Stimulated activated effector memory CD8-positive, alpha-beta T cell treated with anti-CD3 and anti-CD28 coated beads, Interleukin-12 subunit alpha, Interleukin-12 subunit beta, amount 100 ng/mL, for 72 hours (primary cell): ENCODE measurements around the gene INO80B.

Experiments used
- ATAC-seq: fragments of 150-1000 bp; cut with Tn5 transposase; 2 replicates; pipeline ENCODE4 v1.10.0; 2021
- DNase-seq, 2 donors: peaks; one replicate each; pipeline ENCODE4 v3.0.0; 2021 to 2022; ENCODE audit warnings: low spot score in 2 of 2
- H3K27ac Mint-ChIP-seq: one replicate; pipeline ENCODE4 v1.8.0; 2022; ENCODE audit warnings: mild to moderate bottlenecking, mixed read lengths
- H3K36me3 Mint-ChIP-seq: one replicate; pipeline ENCODE4 v1.8.0; 2022; ENCODE audit warnings: mild to moderate bottlenecking, mixed read lengths
- H3K4me1 Mint-ChIP-seq: one replicate; pipeline ENCODE4 v1.8.0; 2022; ENCODE audit warnings: mixed read lengths
- H3K4me3 Mint-ChIP-seq: one replicate; pipeline ENCODE4 v1.8.0; 2022; ENCODE audit warnings: mild to moderate bottlenecking, mixed read lengths
- H3K9me3 Mint-ChIP-seq: one replicate; pipeline ENCODE4 v1.8.0; 2022; ENCODE audit warnings: mixed read lengths

Gene INO80B

GRCh38 chr2:74497777-74498499 is 43.1 kb downstream of the INO80B start:
- peak overlapping the region; percentile 88 for H3K27ac Mint-ChIP-seq
- no peak for DNase-seq

DNA sequence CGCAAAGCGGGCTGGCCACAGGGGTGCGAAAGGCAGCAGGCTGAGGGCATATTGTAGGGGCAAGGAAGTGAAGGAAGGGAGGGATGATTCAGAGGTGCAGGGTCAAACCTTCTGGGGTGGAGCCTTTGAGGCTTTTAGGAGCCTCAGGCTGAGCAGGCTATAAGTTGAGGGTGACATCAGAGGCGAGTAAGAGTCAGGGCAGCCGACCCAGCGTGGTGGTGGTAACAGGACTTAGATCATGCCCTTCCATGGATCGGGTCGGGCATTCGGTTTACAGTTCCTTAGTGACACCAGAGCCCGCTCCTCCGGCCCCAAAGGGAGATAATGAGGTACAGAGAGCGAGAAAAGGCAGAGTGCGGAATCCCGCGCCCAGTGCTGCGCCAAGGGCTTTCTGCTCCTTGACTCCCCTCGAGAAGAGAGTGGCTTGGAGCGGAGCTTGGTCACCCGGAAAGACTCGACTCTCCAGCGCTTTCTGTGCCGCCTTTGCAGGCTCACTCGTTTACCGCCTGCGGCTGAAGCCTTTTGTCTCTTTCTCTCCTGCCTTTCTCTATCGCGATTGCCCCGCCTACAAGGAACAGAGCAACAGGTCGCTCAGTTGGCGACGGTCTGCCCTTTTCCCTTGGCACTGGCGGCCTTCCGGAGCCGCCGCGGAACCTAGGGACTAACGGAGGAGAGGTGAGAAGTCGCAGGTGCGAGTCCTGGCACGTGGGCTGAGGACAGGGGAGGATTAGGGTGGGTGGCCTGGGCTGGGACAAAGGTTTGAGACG is 43.8 kb downstream of the INO80B start:
- Mint-ChIP-seq H3K9me3 (no peaks in the 10 kb centered on the region), H3K4me1 (peaks cover 42% of the 10 kb centered on the region), H3K4me3 (peak overlapping the region; percentile 86), H3K27ac (peak overlapping the region; percentile 88), H3K36me3 (peaks cover 25% of the 10 kb centered on the region)
- peak in 1 of 2 donors; percentile 74 for DNase-seq
- peak; percentile 85 for ATAC-seq

More at GRCh38 chr2:74497777-74498499, 43.1 kb downstream of the INO80B start:
- Mint-ChIP-seq H3K4me3 (peak overlapping the region; percentile 86), H3K36me3 (peaks cover 31% of the 10 kb centered on the region), H3K9me3 (no peaks in the 10 kb centered on the region), H3K4me1 (peaks cover 34% of the 10 kb centered on the region)
- peak; percentile 52 for ATAC-seq

DNA sequence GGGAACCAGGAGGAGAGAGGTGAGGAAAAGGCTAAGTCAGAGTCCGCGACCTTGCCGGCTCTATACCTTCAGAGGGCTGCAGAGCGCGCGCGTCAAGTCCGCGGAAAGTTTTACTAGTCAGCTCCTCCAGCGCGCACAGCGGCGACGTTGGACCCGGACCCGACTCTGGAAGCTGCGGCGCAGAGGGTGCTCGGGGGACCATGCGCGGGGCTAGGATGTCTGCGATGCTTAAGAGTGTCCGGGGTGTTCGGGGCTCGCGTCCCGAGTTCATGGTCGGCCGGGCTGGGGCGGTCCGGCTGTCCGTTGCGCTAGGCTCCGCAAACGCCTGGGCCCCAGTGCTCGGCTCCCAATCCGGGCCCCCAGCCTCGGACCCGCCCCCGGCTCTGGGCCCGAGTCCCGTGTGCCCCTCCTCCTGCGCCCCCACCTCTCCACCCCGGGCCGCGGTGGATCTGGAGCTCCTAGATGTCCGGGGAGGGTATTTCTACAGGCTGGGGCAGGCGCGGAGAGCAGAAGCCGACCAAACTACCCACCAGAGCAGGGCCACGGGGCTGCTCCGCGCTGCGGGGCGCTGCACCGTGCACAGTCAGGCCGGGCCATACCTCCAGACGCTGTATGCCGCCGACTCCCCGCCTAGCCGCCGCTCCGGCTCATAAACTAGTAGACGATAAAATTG is 44.5 kb downstream of the INO80B start, which contains the start of gene LBX2:
LBX2 (minus strand) TSS at position 337 of the 673 bp plus-strand sequence; CDS start at position 271, 66 bp downstream.
- Mint-ChIP-seq H3K9me3 (no peaks in the 10 kb centered on the region), H3K4me1 (peaks cover 49% of the 10 kb centered on the region), H3K4me3 (peak within 1 kb of the TSS; percentile 86), H3K27ac (peak within 1 kb of the TSS; percentile 88), H3K36me3 (peaks cover 23% of the 10 kb centered on the region)
- no peak for DNase-seq
- ATAC-seq = peak; percentile 35

- H3K9me3 Mint-ChIP-seq = no peaks in the 10 kb centered on the region
- H3K27ac Mint-ChIP-seq = no peak overlapping the region
- no peak for DNase-seq
- peaks cover 29% of the 10 kb centered on the region for H3K36me3 Mint-ChIP-seq
- ATAC-seq = no peak
- peaks cover 56% of the 10 kb centered on the region for H3K4me1 Mint-ChIP-seq
- peak overlapping the region; percentile 86 for H3K4me3 Mint-ChIP-seq
These were observed 45.2 kb downstream of the INO80B start for GRCh38 chr2:74499940-74500577.

- DNase-seq (no peak), ATAC-seq (no peak)
- H3K4me3 Mint-ChIP-seq = no peak overlapping the region
- peaks cover 34% of the 10 kb centered on the region for H3K36me3 Mint-ChIP-seq
- no peak overlapping the region for H3K27ac Mint-ChIP-seq
- no peaks in the 10 kb centered on the region for H3K9me3 Mint-ChIP-seq
- peaks cover 61% of the 10 kb centered on the region for H3K4me1 Mint-ChIP-seq
These were observed 45.7 kb downstream of the INO80B start for GRCh38 chr2:74500578-74500946.

DNA sequence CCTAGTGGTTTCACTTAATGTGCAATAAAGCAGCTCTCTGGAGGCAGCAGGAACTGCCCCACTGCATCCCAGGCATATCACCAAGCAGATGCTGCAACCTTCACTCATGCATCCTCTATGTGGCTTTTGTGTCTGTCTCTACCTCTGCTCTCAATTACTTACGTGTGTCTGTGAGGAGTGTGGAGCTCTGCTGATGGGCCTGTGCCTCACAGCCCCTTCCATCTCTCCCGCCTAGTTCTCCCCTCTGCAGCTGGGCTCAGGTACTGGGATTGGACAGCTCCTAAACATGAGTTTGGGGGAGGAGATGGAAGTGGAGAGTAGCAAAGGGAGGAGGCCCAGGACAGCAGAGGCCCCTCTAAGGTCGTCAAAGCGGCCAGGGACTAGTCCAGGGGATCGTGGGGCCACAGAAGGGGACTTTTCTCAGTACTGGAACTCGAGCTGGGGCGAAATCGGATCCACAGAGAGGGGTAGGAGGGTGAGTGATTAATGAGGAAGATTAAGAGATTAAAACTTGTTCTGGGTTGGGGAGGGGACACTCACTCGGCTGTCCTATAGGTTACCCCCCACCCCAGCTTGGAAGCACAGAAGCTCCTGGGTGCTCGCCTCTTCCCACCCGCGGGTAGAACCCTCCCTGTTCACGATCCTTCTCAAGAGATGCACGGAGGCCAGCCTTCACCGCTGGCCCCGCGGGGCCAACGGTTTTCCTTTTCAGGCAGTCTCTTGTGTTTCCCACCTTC is 46.6 kb downstream of the INO80B start:
- Mint-ChIP-seq H3K36me3 (peaks cover 42% of the 10 kb centered on the region), H3K4me3 (peak overlapping the region; percentile 91), H3K4me1 (peaks cover 69% of the 10 kb centered on the region), H3K27ac (no peak overlapping the region), H3K9me3 (no peaks in the 10 kb centered on the region)
- ATAC-seq (no peak), DNase-seq (no peak)

DNA sequence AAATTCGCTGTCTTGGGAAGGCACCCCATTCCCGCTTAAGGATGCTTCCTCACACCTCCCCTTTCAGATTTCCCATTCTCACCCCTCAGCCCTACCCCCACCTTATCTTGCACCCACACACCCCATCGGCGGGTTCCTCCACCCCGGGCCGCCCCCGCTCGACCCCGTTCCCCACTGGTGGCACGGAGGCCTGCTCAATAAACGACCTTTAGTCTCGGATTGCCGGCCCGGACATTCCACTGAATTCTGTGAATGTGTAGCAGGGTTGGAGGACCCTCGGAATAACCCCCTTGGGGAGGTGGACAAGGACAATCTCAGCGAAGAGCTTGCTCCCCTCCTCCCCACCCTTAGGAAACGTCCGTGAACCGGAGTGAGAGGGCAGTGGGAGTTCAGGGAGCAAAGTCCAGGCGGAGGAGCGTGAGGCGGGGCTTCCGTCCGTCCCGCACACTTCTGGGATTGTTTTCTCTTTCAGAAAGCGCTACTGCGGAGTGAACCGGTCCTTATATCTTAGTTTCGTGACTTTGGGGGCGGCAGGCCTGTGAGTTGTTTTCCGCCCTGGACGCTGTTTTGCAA is 47.3 kb downstream of the INO80B start:
- no peaks in the 10 kb centered on the region for H3K9me3 Mint-ChIP-seq
- no peak for DNase-seq
- no peak overlapping the region for H3K27ac Mint-ChIP-seq
- peaks cover 50% of the 10 kb centered on the region for H3K36me3 Mint-ChIP-seq
- ATAC-seq = no peak
- H3K4me3 Mint-ChIP-seq = peak overlapping the region; percentile 91
- peaks cover 76% of the 10 kb centered on the region for H3K4me1 Mint-ChIP-seq

DNA sequence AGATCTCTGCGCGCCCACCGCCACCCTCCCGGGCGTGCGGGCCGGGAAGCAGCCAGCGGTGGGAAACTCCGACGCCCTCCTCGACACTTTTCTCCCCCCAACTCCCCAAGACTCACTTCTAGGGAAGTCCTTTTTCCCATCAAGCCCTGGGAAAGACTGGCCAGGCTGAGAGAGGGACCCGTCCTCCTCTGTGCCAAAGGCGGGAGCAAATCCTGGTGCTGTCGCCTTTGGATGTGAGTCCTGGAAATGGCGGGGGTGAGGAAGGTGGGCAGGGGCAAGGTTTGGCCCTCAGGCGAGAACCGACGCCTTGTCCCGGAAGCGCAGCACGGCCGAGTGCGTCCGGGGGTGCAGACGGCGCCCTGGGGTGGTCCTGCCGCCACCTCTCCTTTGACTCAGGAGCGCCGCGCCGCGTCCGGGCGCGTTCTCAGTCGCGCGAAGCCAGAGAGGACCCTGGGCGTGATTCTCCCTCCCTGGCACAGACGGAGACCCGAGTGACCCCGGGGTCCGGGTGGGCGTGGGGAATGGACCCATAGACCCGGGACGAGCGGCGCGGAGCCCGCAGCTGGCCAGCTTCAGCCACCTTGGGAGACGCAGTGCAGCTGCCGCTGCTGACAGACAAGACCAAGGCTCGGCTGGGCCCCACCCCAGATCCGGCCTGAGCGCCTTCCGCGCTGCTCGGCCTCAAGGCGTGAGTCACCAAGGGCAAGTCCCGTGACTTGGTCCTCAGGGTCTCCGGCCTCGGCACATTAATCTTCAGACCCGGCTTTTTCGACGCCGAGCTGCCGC is 48.0 kb downstream of the INO80B start:
- peaks cover 77% of the 10 kb centered on the region for H3K4me1 Mint-ChIP-seq
- DNase-seq = peak; percentile 51 to 80
- peak; percentile 62 for ATAC-seq
- peak overlapping the region; percentile 91 for H3K4me3 Mint-ChIP-seq
- peaks cover 57% of the 10 kb centered on the region for H3K36me3 Mint-ChIP-seq
- no peaks in the 10 kb centered on the region for H3K9me3 Mint-ChIP-seq
- H3K27ac Mint-ChIP-seq = peak overlapping the region; percentile 61

GRCh38 chr2:74503506-74504475 is 48.9 kb downstream of the INO80B start:
- Mint-ChIP-seq H3K4me1 (peaks cover 76% of the 10 kb centered on the region), H3K27ac (peak overlapping the region; percentile 61)

DNA sequence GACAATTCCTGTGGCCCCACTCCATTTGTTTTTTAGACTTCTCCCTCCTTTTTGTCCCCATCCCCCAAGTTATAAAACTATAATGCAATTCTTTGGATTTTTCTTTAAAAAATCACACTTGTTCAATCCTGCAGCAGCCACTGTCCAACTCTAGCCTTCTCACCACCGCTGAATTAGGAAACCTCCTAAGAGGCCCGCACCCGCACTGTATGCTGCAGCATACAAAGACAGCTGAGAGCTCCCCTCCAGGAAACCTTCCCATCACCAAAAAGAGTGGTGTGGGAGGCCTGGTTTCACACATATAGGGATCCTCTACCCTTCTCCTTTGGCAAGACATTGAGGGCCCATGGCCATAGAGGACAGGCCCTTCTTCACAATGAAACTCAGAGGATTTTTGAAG is 49.7 kb downstream of the INO80B start:
- peak overlapping the region; percentile 43 for H3K27ac Mint-ChIP-seq

More at GRCh38 chr2:74503506-74504475, 48.9 kb downstream of the INO80B start:
- H3K9me3 Mint-ChIP-seq = no peaks in the 10 kb centered on the region
- peaks cover 55% of the 10 kb centered on the region for H3K36me3 Mint-ChIP-seq
- peak overlapping the region; percentile 91 for H3K4me3 Mint-ChIP-seq
- DNase-seq (no peak), ATAC-seq (no peak)

DNA sequence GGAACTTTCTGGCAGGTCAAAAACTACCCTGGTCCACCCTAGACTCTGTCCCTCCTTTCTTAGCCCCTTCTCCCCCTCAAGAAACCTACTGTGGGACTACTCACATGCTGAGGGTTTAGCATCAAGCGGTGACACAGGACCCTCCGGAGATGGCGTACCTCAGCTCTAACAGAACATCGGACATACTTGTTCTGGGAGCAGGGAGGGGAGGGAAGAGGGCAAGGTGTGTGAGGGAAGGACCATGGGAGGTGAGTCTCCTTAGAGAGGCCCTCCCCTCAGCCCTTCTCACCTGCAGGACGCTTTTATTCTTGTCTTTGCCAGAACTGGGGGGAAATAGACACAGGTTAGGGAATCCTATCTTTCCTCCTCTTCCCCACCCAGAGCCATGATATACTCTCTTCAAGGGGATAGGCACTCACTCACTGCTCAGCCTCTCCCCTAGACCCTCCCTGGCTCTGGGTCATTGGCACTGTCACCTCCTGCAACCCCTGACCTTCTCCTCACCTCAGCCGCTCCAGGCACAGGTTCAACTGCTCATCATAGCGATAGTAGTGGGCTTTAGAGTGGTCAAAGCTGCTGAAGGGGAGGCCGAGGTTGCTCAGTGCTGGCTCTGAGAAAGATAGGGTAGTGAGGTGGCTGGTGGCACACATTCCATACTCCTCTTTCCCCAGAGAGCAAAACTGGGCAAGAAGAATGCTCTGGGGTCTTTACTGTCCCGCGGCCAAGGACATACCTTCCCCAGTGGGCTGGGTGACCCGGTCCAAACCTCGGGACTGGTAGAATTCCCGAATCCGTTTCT is 50.8 kb downstream of the INO80B start:
- Mint-ChIP-seq H3K4me1 (peaks cover 71% of the 10 kb centered on the region), H3K4me3 (peak overlapping the region; percentile 91), H3K9me3 (no peaks in the 10 kb centered on the region), H3K36me3 (peaks cover 46% of the 10 kb centered on the region), H3K27ac (no peak overlapping the region)
- no peak for DNase-seq
- ATAC-seq = no peak

More for the DNA sequence above, 49.7 kb downstream of the INO80B start:
- H3K36me3 Mint-ChIP-seq = peaks cover 50% of the 10 kb centered on the region
- H3K4me1 Mint-ChIP-seq = peaks cover 71% of the 10 kb centered on the region
- peak overlapping the region; percentile 91 for H3K4me3 Mint-ChIP-seq
- no peak for ATAC-seq
- no peaks in the 10 kb centered on the region for H3K9me3 Mint-ChIP-seq
- no peak for DNase-seq
